Vagina (tissue), 2 donors: ENCODE data around the gene HM13.
A peak's percentile ranks its signal among the peaks of the same experiment; 100 is the strongest.

Experiments used
- CTCF ChIP-seq, 3 experiments: fragments of 450-650 bp in 2 of 3; fragments of 200-600 bp in 1 of 3; sonication (generic) in 1 of 3; IDR thresholded peaks; one replicate each; pipeline ENCODE4 v1.5.1; 2017 to 2019; ENCODE audit warnings: antibody characterized with exemption in 3 of 3, mild to moderate bottlenecking in 2 of 3, moderate library complexity in 2 of 3
- POLR2A ChIP-seq, 2 donors: fragments of 450-650 bp; IDR thresholded peaks; one replicate each; pipeline ENCODE4 v1.6.1; 2017; ENCODE audit warnings: antibody characterized with exemption in 2 of 2, mild to moderate bottlenecking in 2 of 2, moderate library complexity in 2 of 2
- POLR2AphosphoS5 ChIP-seq, 2 donors: sonication (generic); formaldehyde crosslinking; IDR thresholded peaks; one replicate each; pipeline ENCODE4 v1.9.0; 2017; ENCODE audit warnings: antibody characterized with exemption in 2 of 2, mild to moderate bottlenecking in 2 of 2, low read depth in 1 of 2; ENCODE audit not compliant: insufficient read depth in 1 of 2

DNA sequence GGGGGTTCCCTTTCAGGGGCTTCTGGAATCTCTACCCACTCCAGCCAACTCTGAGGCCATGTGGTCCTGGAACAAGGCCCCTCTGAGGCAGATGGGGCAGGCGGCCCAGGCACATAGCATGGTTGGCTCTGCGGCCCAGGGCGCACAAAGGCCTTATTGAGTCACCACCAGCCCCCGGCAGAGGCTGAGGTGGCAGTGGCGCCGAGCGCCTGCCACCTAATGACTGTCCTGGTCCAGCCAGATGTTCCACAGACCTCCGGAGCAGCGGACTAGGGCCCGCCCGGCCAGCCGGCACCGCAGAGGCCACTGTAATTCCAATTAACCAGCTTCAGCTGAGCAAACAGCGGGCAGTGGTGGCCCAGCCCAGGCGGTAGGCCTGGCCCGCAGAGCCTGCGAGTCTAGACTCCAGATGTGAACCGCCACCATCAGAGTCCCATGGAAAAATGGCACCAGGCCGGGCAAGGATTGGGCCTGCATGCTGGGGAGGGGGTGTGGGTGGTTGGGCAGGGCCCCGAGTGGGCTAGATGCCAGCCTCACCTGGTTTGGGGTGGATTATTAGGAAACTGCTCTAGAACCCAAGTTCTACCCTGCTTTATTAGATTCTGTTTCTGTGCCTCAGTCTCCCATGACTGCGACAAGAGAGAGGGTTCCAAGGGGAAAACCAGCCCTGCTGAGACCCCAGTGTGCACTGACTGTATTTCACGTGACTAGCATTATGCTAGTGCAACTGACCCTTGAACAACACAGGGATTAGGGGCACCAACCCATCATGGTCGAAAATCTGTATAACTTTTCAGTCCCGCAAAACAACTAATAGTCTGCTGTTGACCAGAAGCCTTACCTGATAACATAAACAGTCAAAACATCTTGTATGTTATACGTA, 56.7 kb downstream of the HM13 start:
- TF ChIP-seq CTCF (IDR thresholded peaks at IDR 0.05) (no peak), POLR2A (IDR thresholded peaks at IDR 0.05) (no peak), POLR2AphosphoS5 (IDR thresholded peaks at IDR 0.05; ENCODE audit: insufficient read depth in 1 of 2, low read depth in 1 of 2) (peak in 1 of 2 donors; percentile 24)
